ENCODE measurements around the gene PODXL.

PODXL gene

DNA sequence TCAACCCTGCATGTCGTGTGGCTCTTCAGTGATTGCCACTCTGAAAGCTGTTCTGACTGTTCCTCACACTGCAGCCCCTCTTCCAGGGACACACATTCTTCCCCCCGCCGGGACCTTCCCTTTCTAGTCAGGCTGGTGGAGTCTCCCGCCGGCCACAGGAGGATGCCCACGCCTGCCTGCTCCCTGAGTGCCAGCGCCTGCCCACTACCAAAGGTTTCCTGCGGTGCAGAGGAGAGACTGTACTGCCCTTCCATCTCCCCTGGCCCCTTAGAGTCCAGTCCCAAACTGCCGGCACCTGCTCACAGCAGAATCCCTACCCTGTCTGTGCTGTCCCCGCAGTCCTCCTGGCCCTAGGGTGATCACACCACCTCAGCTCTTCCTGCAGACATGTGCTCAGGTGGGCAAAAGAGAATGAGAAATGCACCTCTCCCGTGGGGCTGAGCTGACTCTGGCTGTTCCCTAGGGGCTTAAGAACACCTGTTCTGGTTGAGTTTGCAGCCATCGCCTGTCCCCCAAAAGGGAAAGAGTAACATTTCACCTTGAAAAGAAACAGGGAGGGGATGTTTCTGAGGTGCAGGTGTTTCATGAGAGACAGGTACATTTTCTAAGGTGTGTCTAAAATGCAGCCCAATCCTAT lies 1.4 kb downstream of the PODXL start:
- DNase-seq (ENCODE audit: insufficient read length, low spot score) (no peak), FAIRE-seq (no peak)
- TF ChIP-seq SPI1 (IDR thresholded peaks at IDR 0.05; ENCODE audit: low read depth, low read length) (no peak), POU2F2 (IDR thresholded peaks at IDR 0.05; ENCODE audit: low read depth, low read length) (no peak), TAF1 (IDR thresholded peaks at IDR 0.05; ENCODE audit: low read depth, low read length) (no peak), PAX5 (IDR thresholded peaks at IDR 0.05; ENCODE audit: insufficient read depth, low read length, severe bottlenecking) (no peak), POLR2A (IDR thresholded peaks at IDR 0.05; ENCODE audit: low read depth, low read length) (no peak), POLR2AphosphoS5 (IDR thresholded peaks at IDR 0.05; ENCODE audit: low read depth, low read length) (no peak)

DNA sequence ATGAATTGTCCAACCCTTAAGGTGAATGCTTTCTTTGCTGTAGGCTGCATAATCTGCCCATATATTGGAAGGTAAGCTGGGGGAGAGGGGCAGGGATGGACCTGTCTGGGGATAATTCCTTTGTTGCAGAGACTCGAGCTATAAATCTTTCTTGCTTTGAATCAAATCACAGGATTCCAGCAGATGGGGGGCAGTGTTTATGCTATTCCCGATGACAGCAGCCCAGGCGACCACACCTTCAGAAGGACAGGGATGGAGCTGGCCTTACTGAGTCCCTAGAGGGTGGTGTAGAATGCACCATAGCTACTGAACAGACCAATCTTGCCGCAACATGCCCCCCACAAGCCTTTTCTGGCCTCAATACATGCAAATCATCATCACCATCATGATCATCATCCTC lies 2.5 kb downstream of the PODXL start:
- TF ChIP-seq POLR2A (IDR thresholded peaks at IDR 0.05; ENCODE audit: low read depth, low read length) (no peak), SPI1 (IDR thresholded peaks at IDR 0.05; ENCODE audit: low read depth, low read length) (no peak), PAX5 (IDR thresholded peaks at IDR 0.05; ENCODE audit: insufficient read depth, low read length, severe bottlenecking) (no peak), POLR2AphosphoS5 (IDR thresholded peaks at IDR 0.05; ENCODE audit: low read depth, low read length) (no peak), TAF1 (IDR thresholded peaks at IDR 0.05; ENCODE audit: low read depth, low read length) (no peak), POU2F2 (IDR thresholded peaks at IDR 0.05; ENCODE audit: low read depth, low read length) (no peak)
- FAIRE-seq, result no peak
- no peak for DNase-seq (ENCODE audit: insufficient read length, low spot score)

DNA sequence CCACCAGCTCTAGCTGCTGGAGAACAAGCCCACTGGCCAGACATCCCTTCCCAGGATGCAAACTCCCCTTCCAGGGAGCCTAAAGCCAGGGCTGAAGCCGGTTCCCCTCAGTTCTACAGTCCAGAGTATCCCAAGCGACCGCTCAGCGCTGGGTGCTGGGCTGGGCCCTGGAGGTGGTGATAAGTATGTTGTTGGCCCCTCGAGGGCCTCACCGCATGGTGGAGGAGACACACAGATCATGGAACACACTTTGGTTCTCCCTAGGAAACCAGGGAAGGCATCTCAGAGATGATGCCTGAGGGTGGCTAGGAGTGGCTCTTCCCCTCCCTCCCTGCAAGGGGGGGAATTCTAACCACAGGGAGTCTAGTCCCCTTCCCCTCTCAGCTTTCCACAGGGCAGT lies 4.4 kb downstream of the PODXL start:
- TF ChIP-seq PAX5 (IDR thresholded peaks at IDR 0.05; ENCODE audit: insufficient read depth, low read length, severe bottlenecking) (no peak), POLR2A (IDR thresholded peaks at IDR 0.05; ENCODE audit: low read depth, low read length) (no peak), POU2F2 (IDR thresholded peaks at IDR 0.05; ENCODE audit: low read depth, low read length) (no peak), TAF1 (IDR thresholded peaks at IDR 0.05; ENCODE audit: low read depth, low read length) (no peak)
- DNase-seq (ENCODE audit: insufficient read length, low spot score) (no peak), FAIRE-seq (no peak)

DNA sequence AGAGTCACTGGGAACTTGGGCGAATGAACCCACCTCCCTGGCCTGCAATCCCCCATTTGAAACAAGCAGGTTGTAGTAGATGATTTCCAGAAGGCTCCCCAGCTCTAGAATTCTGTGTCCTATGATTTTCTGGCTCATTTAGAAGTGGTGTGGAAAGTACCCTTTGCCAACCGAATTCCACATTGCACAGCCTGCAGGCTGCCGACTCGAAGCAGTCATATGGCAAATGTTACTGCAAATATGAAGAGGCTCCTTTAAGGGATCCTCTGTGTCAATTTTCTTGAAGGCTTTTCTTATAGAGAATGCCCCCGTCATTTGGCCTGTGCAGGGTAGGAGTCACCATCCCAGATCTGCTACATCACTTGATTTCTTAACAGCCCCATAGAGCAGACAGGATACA lies 5.6 kb downstream of the PODXL start:
- no peak for TF ChIP-seq POLR2A (IDR thresholded peaks at IDR 0.05; ENCODE audit: low read depth, low read length)
- TF ChIP-seq SPI1 (IDR thresholded peaks at IDR 0.05; ENCODE audit: low read depth, low read length), result no peak
- no peak for TF ChIP-seq POU2F2 (IDR thresholded peaks at IDR 0.05; ENCODE audit: low read depth, low read length)
- no peak for TF ChIP-seq TAF1 (IDR thresholded peaks at IDR 0.05; ENCODE audit: low read depth, low read length)
- TF ChIP-seq POLR2AphosphoS5 (IDR thresholded peaks at IDR 0.05; ENCODE audit: low read depth, low read length), result no peak
- TF ChIP-seq PAX5 (IDR thresholded peaks at IDR 0.05; ENCODE audit: insufficient read depth, low read length, severe bottlenecking), result no peak
- FAIRE-seq (no peak), DNase-seq (ENCODE audit: insufficient read length, low spot score) (no peak)

DNA sequence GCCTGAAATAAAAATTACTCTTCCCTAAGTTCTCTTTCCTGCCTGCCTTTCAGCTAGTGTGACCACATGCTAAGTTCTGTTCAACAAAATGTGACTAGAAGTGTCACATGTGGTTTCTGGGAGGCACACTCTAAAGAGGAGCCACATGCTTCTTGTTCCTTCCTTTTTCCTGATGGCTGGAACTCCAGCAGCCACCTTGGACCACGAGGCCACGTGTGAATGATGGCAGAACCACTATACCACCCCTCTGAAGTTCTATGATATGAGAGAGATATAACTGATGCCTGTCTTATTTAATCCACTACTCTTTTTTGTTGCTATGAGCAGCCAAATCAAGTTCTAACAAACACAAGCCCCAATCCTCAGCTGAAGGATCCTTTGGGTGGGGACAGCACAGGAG lies 8.1 kb downstream of the PODXL start:
- FAIRE-seq (no peak), DNase-seq (ENCODE audit: insufficient read length, low spot score) (no peak)
- no peak for TF ChIP-seq POLR2A (IDR thresholded peaks at IDR 0.05; ENCODE audit: low read depth, low read length)
- no peak for TF ChIP-seq PAX5 (IDR thresholded peaks at IDR 0.05; ENCODE audit: insufficient read depth, low read length, severe bottlenecking)
- no peak for TF ChIP-seq SPI1 (IDR thresholded peaks at IDR 0.05; ENCODE audit: low read depth, low read length)
- no peak for TF ChIP-seq POU2F2 (IDR thresholded peaks at IDR 0.05; ENCODE audit: low read depth, low read length)
- no peak for TF ChIP-seq POLR2AphosphoS5 (IDR thresholded peaks at IDR 0.05; ENCODE audit: low read depth, low read length)
- no peak for TF ChIP-seq TAF1 (IDR thresholded peaks at IDR 0.05; ENCODE audit: low read depth, low read length)

DNA sequence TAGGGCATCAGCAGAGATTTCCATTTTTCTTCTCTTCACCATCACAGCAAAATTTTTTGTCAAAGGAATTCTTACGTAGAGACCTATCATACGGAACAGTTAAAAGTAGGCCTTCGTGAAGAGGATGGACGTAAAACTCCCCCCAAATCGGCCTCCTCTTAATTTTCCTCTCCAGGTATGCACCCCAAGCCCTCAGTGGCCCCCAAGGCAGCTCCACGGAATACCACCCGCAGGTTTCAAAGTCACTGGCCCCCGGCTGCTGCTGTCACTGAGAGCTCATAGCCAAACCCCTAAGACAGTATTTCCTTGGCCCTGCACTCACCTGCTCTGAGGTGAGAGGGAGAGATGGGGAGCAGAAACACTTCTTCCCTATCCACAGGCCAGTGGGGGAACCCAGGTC lies 8.8 kb downstream of the PODXL start:
- no peak for TF ChIP-seq PAX5 (IDR thresholded peaks at IDR 0.05; ENCODE audit: insufficient read depth, low read length, severe bottlenecking)
- DNase-seq (ENCODE audit: insufficient read length, low spot score), result no peak
- FAIRE-seq, result no peak

DNA sequence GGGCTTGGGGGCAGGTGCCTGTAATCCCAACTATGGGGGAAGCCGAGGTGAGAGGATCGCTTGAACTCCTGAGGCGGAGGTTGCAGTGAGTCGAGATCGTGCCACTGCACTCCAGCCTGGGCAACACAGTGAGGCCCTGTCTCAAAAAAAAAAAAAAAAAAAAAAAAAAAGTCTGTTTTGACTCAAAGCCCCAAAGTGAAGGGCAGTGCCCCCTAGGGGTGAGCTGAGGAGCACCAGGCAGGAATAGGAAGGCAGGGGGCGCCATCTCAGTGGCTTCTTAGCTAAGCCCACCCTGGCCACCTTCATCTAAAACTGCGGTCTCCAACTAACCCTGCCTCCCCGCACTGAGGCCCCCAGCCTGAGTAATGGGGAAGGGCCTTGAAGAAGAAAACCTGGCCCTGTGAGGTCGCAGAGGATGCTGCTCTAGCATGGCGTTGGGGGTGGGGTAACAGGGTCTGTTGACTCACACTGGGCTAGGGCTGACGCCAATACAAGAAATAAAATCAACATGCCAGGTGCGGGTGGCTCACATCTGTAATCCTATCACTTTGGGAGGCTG lies 9.8 kb downstream of the PODXL start:
- no peak for FAIRE-seq
- no peak for DNase-seq (ENCODE audit: insufficient read length, low spot score)
- TF ChIP-seq PAX5 (IDR thresholded peaks at IDR 0.05; ENCODE audit: insufficient read depth, low read length, severe bottlenecking) (no peak), POLR2A (IDR thresholded peaks at IDR 0.05; ENCODE audit: low read depth, low read length) (no peak), SPI1 (IDR thresholded peaks at IDR 0.05; ENCODE audit: low read depth, low read length) (no peak), TAF1 (IDR thresholded peaks at IDR 0.05; ENCODE audit: low read depth, low read length) (no peak), POU2F2 (IDR thresholded peaks at IDR 0.05; ENCODE audit: low read depth, low read length) (no peak), POLR2AphosphoS5 (IDR thresholded peaks at IDR 0.05; ENCODE audit: low read depth, low read length) (no peak)

DNA sequence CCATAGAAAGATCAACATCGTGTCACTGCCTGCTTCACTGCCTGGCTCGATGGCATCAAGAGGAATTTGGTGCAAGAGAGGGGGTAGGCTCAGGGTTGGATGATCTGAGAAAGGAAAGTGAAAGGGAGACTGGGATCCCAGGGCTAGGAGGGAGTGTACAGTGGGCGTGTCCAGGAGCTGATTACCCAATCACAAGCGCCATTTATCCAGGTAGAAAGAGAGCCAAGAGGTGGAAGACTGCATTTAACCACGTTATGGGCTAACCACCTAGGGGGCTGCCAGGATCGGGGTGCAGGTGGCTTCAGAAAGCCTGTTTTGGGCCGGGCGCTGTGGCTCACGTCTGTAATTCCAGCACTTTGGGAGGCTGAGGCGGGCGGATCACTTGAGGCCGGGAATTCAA lies 10.3 kb downstream of the PODXL start:
- FAIRE-seq (no peak), DNase-seq (ENCODE audit: insufficient read length, low spot score) (no peak)
- TF ChIP-seq POU2F2 (IDR thresholded peaks at IDR 0.05; ENCODE audit: low read depth, low read length) (no peak), POLR2A (IDR thresholded peaks at IDR 0.05; ENCODE audit: low read depth, low read length) (no peak), SPI1 (IDR thresholded peaks at IDR 0.05; ENCODE audit: low read depth, low read length) (no peak), POLR2AphosphoS5 (IDR thresholded peaks at IDR 0.05; ENCODE audit: low read depth, low read length) (no peak), PAX5 (IDR thresholded peaks at IDR 0.05; ENCODE audit: insufficient read depth, low read length, severe bottlenecking) (no peak), TAF1 (IDR thresholded peaks at IDR 0.05; ENCODE audit: low read depth, low read length) (no peak)

DNA sequence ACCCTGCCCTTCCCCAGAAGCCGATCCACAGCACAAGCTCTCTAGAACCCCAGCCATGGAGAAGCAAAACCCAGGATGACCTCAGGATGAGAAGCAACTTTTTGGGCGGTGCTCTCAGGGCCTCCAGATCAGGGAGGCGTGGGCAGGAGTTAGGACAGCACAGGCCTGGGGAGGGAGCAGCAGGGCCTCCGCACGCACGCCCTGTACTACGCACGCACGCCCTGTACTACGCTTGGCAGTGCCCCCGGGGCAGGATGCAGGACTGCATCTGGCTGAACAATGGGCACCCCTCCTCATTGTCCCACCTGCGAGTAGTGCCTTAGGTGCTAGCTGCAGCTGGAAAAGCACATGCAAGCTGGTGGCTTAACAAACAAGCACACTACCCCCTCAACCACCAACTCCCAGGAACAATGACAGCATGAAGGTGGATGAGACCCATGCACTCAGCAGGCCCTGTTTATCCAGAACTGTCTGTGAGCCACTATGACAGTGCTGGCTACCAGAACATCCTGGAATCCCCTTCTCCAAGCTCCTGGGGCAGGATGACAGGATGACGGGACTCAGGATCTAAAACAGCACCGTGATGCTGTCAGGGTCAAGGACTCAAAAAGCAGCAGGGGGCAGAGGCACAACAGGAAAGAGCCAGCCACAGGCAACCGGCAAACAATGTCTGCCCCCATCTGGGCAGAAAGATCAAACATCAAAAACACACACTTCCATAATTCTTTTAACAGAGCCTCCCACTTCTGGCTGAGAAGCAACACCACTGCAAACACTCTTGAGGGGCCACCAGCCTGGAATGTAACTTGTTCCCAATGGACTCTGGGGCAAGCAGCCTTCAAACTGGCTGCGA lies 11.8 kb downstream of the PODXL start:
- DNase-seq (ENCODE audit: insufficient read length, low spot score) (no peak), FAIRE-seq (no peak)
- no peak for TF ChIP-seq POU2F2 (IDR thresholded peaks at IDR 0.05; ENCODE audit: low read depth, low read length)
- TF ChIP-seq POLR2AphosphoS5 (IDR thresholded peaks at IDR 0.05; ENCODE audit: low read depth, low read length), result no peak
- no peak for TF ChIP-seq POLR2A (IDR thresholded peaks at IDR 0.05; ENCODE audit: low read depth, low read length)
- TF ChIP-seq SPI1 (IDR thresholded peaks at IDR 0.05; ENCODE audit: low read depth, low read length), result no peak
- TF ChIP-seq TAF1 (IDR thresholded peaks at IDR 0.05; ENCODE audit: low read depth, low read length), result no peak
- no peak for TF ChIP-seq PAX5 (IDR thresholded peaks at IDR 0.05; ENCODE audit: insufficient read depth, low read length, severe bottlenecking)
